Neural cell (in vitro differentiated cells): ENCODE data around the gene GNAQ.

ENCODE experiments used
- SMC3 ChIP-seq: fragments of 450-650 bp; conservative IDR thresholded peaks from 2 replicates; pipeline ENCODE4 v1.6.1; 2014; ENCODE audit warnings: antibody characterized with exemption, mild to moderate bottlenecking, moderate library complexity; ENCODE audit not compliant: poor library complexity
- TF ChIP-seq, protein P1 (sequence below): fragments of 450-650 bp; IDR thresholded peaks from 2 replicates; pipeline ENCODE4 v1.5.1; 2014; ENCODE audit warnings: antibody characterized with exemption, mild to moderate bottlenecking, moderate library complexity; ENCODE audit not compliant: poor library complexity, severe bottlenecking

DNA sequence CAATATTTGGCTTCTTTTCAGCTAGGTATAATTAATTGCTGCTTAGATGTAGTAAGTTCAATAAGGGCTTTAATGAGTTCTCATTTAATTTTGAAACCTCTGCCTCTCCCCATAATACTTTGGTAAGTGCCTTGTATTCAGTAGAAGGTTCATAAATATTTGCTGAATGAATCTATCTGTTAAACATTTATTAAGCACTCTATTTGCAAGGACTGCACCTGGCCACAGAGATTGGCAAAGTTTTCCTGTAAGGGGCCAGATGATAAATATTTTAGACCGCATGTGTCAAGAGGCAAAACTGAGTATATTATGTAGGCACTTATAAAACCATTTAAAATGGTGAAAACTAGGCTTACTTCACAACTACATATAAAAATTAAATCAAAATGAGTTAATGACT, 364.5 kb downstream of the GNAQ start:
- TF ChIP-seq, protein P1, sequence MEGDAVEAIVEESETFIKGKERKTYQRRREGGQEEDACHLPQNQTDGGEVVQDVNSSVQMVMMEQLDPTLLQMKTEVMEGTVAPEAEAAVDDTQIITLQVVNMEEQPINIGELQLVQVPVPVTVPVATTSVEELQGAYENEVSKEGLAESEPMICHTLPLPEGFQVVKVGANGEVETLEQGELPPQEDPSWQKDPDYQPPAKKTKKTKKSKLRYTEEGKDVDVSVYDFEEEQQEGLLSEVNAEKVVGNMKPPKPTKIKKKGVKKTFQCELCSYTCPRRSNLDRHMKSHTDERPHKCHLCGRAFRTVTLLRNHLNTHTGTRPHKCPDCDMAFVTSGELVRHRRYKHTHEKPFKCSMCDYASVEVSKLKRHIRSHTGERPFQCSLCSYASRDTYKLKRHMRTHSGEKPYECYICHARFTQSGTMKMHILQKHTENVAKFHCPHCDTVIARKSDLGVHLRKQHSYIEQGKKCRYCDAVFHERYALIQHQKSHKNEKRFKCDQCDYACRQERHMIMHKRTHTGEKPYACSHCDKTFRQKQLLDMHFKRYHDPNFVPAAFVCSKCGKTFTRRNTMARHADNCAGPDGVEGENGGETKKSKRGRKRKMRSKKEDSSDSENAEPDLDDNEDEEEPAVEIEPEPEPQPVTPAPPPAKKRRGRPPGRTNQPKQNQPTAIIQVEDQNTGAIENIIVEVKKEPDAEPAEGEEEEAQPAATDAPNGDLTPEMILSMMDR = no peak
- no peak for TF ChIP-seq SMC3
